Mucosa of descending colon (tissue), 3 donors: Measurements from ENCODE around the gene NTHL1. TPM values are rescaled to one million over a fixed set of nuclear protein-coding genes. Genes with fewer than 3 reads are reported as not detected.
"Not testable (repeated sequence)": the region's sequence is repeated elsewhere in the genome, so short reads cannot be mapped to it uniquely, and the experiment has no call there.

Experiments
- ATAC-seq: fragments of 200-7000 bp; cut with Tn5 transposase; one replicate; pipeline ENCODE4 v1.9.1; 2020; ENCODE audit warnings: mild to moderate bottlenecking, moderate library complexity
- DNase-seq, 3 donors: peaks; one replicate each; pipeline ENCODE4 v3.0.0-alpha.2; 2020
- H3K36me3 ChIP-seq: fragments of 200-600 bp; one replicate; pipeline ENCODE4 v1.8.0; 2021; ENCODE audit warnings: low read depth, mild to moderate bottlenecking
- H3K4me1 ChIP-seq: fragments of 200-600 bp; one replicate; pipeline ENCODE4 v1.8.0; 2021; ENCODE audit warnings: low read depth, mild to moderate bottlenecking
- H3K4me3 ChIP-seq: fragments of 200-600 bp; one replicate; pipeline ENCODE4 v1.8.0; 2021; ENCODE audit warnings: mild to moderate bottlenecking
- H3K9me3 ChIP-seq: fragments of 200-600 bp; one replicate; pipeline ENCODE4 v1.8.0; 2021; ENCODE audit warnings: mild to moderate bottlenecking
- CTCF ChIP-seq: fragments of 200-600 bp; IDR thresholded peaks from one replicate; pipeline ENCODE4 v1.8.0; 2022; ENCODE audit warnings: antibody characterized with exemption, mild to moderate bottlenecking
- intact Hi-C, 2 donors: fragments of 100-400 bp; cut with DNase I in 1 of 2; cut with micrococcal nuclease in 1 of 2; formaldehyde crosslinking; loops; one replicate each; pipeline versions ENCODE4 v1.11.0 to v1.11.1; 2022; cut with DNase I, micrococcal nuclease
- total RNA-seq, 3 donors: library from RNA; stranded (reverse); fragmentation: NEBNext Ultra II Directional in 2 of 3; extraction: Animal tissue kit (Norgen Biotek cat#: 25700) in 2 of 3; gene quantifications; one replicate each; pipeline versions ENCODE4 v1.2.1 to v1.2.4, GENCODE V29; 2021 to 2023
- donor health status: DM: no; HTN: no; CAD: no; lungs with moderate emphysema.
- donor health status: DM: no; HTN: no; CAD: no.
- donor health status: DM: no; HTN: yes; CAD: no.

NTHL1 gene
- total RNA-seq, 3 donors from 2014 or later = 23.5 to 28.2 (median 24.5) TPM

GRCh38 chr16:2035431-2036199, 12.0 kb downstream of the NTHL1 start:
- no peaks in the 10 kb centered on the region for H3K36me3 ChIP-seq
- peaks cover 31% of the 10 kb centered on the region for H3K4me1 ChIP-seq
- no peak for TF ChIP-seq CTCF
- DNase-seq = peak in 1 of 3 donors; percentile 69
- ATAC-seq = peak; percentile 32
- H3K4me3 ChIP-seq = no peak overlapping the region
- intact Hi-C loops = no loop called here
- no peaks in the 10 kb centered on the region for H3K9me3 ChIP-seq

- Histone ChIP-seq H3K9me3 (no peaks in the 10 kb centered on the region), H3K4me3 (no peak overlapping the region), H3K36me3 (no peaks in the 10 kb centered on the region), H3K4me1 (peaks cover 24% of the 10 kb centered on the region)
- TF ChIP-seq CTCF = no peak
- DNase-seq (no peak), ATAC-seq (no peak)
- intact Hi-C loops = no loop called here
Observed at GRCh38 chr16:2034696-2035430, 12.8 kb downstream of the NTHL1 start.

GRCh38 chr16:2033909-2034695, 13.5 kb downstream of the NTHL1 start:
- H3K36me3 ChIP-seq, intact Hi-C loops, H3K9me3 ChIP-seq, ATAC-seq, H3K4me3 ChIP-seq, DNase-seq: not testable (repeated sequence)
- H3K4me1 ChIP-seq = peaks cover 16% of the 10 kb centered on the region

DNA sequence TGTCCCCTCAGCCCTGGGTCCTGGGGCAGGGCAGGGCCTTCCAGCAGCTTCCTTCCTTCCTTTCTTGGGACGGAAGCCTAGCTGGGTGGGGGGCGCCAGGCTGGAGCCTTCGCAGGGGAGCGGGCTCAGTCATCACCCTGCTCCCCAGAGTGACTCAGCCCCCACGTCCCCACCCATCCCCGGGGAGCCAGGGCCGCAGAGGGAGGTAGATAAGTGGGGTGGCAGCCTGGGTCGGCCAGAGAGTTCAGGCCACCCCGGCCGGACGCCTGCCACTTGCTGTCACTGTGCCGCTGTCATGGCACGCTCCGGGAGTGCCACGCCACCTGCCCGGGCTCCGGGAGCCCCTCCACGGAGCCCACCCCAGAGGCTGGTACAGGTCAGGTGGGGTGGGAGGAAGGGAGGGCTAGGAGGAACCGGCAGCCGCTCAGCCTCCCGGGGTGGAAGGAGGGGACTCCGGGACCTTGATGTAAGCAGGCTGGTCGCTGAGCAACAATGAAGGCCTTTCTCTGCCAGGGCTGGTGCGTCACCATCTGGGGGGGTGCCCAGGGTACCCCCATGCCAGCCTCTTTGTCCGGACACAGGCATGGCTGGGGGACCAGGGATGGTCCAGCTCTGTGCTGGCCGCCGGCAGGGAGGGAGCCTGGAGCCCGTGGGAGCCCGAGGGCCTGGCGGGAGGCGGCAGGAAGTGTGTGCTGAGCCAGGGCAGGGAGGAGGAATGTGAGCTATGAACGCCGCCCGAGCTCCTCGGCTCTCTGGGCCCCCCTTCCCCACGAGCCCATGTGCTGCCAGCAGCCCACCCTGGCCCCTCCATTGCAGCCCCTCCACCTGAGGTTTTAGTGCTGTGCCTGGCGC, 14.4 kb downstream of the NTHL1 start:
- H3K9me3 ChIP-seq = no peaks in the 10 kb centered on the region
- H3K36me3 ChIP-seq = no peaks in the 10 kb centered on the region
- DNase-seq = peak in 1 of 3 donors; percentile 72
- peaks cover 16% of the 10 kb centered on the region for H3K4me1 ChIP-seq
- peak; percentile 44 for ATAC-seq
- intact Hi-C loops = no loop called here
- TF ChIP-seq CTCF = no peak
- H3K4me3 ChIP-seq = no peak overlapping the region

GRCh38 chr16:2032285-2033056, 15.2 kb downstream of the NTHL1 start:
- Histone ChIP-seq H3K4me1 (peaks cover 21% of the 10 kb centered on the region), H3K36me3 (no peaks in the 10 kb centered on the region), H3K4me3 (no peak overlapping the region), H3K9me3 (no peaks in the 10 kb centered on the region)
- peak in 1 of 3 donors; percentile 55 for DNase-seq
- intact Hi-C loops = no loop called here
- TF ChIP-seq CTCF = no peak
- peak; percentile 7 for ATAC-seq
